Loucy (cell line): Measurements from ENCODE around the gene PTGES2.

Experiments
- H2AFZ ChIP-seq: fragments of 200-600 bp; sonication (generic); 2 replicates; pipeline ENCODE4 v1.6.0; 2016; ENCODE audit warnings: antibody characterized with exemption, mild to moderate bottlenecking, low read length, moderate library complexity
- H3F3A ChIP-seq: fragments of 200-600 bp; 2 replicates; pipeline ENCODE4 v1.6.0; 2016; ENCODE audit warnings: antibody characterized with exemption, low read depth, mild to moderate bottlenecking
- H3K27me3 ChIP-seq: fragments of 200-600 bp; sonication (generic); 2 replicates; pipeline ENCODE4 v1.6.1; 2014; ENCODE audit warnings: low read length, mild to moderate bottlenecking; ENCODE audit not compliant: insufficient read depth, poor library complexity, severe bottlenecking
- H3K36me3 ChIP-seq: fragments of 200-600 bp; sonication (generic); 2 replicates; pipeline ENCODE4 v1.6.1; 2016; ENCODE audit warnings: low read length; ENCODE audit not compliant: insufficient read depth
- H3K4me1 ChIP-seq: fragments of 200-600 bp; sonication (generic); 2 replicates; pipeline ENCODE4 v1.5.1; 2014; ENCODE audit warnings: low read length, mild to moderate bottlenecking; ENCODE audit not compliant: insufficient read depth, poor library complexity, severe bottlenecking
- H3K4me2 ChIP-seq: fragments of 200-600 bp; sonication (generic); 2 replicates; pipeline ENCODE4 v1.6.0; 2014; ENCODE audit warnings: antibody characterized with exemption, low read length, low read depth, mild to moderate bottlenecking; ENCODE audit not compliant: poor library complexity, severe bottlenecking
- H3K4me3 ChIP-seq: fragments of 200-600 bp; sonication (generic); 2 replicates; pipeline ENCODE4 v1.5.1; 2014; ENCODE audit warnings: low read length, mild to moderate bottlenecking, mixed read lengths; ENCODE audit not compliant: poor library complexity, severe bottlenecking
- H3K79me2 ChIP-seq: fragments of 200-600 bp; sonication (generic); 2 replicates; pipeline ENCODE4 v1.6.1; 2014; ENCODE audit warnings: low read length; ENCODE audit not compliant: insufficient read depth
- H3K9ac ChIP-seq: fragments of 200-600 bp; sonication (generic); 2 replicates; pipeline ENCODE4 v1.6.0; 2014; ENCODE audit warnings: mild to moderate bottlenecking, low read depth, low read length, moderate library complexity; ENCODE audit not compliant: poor library complexity, severe bottlenecking
- H3K9me2 ChIP-seq: fragments of 200-600 bp; sonication (generic); replicated peaks from 2 replicates; pipeline ENCODE4 v1.6.1; 2016; ENCODE audit warnings: low read depth, low read length, mixed read lengths
- H3K9me3 ChIP-seq: fragments of 200-600 bp; sonication (generic); 2 replicates; pipeline ENCODE4 v1.6.1; 2014; ENCODE audit warnings: mild to moderate bottlenecking, antibody characterized with exemption, low read length, low read depth; ENCODE audit not compliant: insufficient read depth
- H4K20me1 ChIP-seq: fragments of 200-600 bp; sonication (generic); 2 replicates; pipeline ENCODE4 v1.6.0; 2014; ENCODE audit warnings: antibody characterized with exemption, low read length, mild to moderate bottlenecking; ENCODE audit not compliant: insufficient read depth, poor library complexity, severe bottlenecking
- EZH2phosphoT487 ChIP-seq: fragments of 200-600 bp; IDR thresholded peaks from 2 replicates; pipeline ENCODE4 v1.6.1; 2018; ENCODE audit warnings: antibody characterized with exemption, mild to moderate bottlenecking, moderate library complexity, borderline replicate concordance
- TF ChIP-seq, protein P1 (sequence below): fragments of 200-600 bp; sonication (generic); conservative IDR thresholded peaks from 2 replicates; pipeline ENCODE4 v1.5.1; 2014; ENCODE audit warnings: mild to moderate bottlenecking, antibody characterized with exemption, low read length

The PTGES2 gene

DNA sequence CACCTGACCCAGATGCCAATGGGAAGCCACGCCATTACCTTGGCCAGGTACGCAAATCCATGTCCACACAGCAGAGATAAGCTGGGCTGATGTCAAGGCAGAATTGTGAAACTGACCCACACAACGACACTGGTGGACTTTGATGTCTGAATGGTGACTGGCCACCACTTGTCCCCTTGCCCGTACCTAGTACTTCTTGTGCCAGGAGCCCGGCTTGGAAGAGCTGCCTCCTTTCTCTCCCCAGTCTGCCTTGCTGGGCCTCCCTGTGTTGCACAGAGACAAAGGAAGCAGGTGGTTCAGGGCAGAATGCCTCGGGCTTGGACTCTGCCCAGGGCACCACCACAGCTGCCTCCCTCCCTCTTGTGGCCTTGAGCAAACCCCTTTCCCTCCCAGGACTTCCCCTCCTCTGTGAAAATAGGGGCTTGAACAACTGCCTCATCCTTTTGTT, 23.3 kb downstream of the PTGES2 start:
- Histone ChIP-seq H3K4me1 (peaks cover 8% of the 10 kb centered on the region), H3K4me3 (no peak overlapping the region), H3F3A (no peaks in the 10 kb centered on the region), H4K20me1 (peaks cover 11% of the 10 kb centered on the region), H2AFZ (no peak overlapping the region), H3K9me3 (no peaks in the 10 kb centered on the region), H3K36me3 (peaks cover 80% of the 10 kb centered on the region; the same call in 1 of the 2 replicates), H3K9ac (no peak overlapping the region), H3K9me2 (no peaks in the 10 kb centered on the region), H3K27me3 (no peaks in the 10 kb centered on the region), H3K79me2 (peaks cover 14% of the 10 kb centered on the region; the same call in 1 of the 2 replicates), H3K4me2 (no peak overlapping the region)
- TF ChIP-seq, protein P1, sequence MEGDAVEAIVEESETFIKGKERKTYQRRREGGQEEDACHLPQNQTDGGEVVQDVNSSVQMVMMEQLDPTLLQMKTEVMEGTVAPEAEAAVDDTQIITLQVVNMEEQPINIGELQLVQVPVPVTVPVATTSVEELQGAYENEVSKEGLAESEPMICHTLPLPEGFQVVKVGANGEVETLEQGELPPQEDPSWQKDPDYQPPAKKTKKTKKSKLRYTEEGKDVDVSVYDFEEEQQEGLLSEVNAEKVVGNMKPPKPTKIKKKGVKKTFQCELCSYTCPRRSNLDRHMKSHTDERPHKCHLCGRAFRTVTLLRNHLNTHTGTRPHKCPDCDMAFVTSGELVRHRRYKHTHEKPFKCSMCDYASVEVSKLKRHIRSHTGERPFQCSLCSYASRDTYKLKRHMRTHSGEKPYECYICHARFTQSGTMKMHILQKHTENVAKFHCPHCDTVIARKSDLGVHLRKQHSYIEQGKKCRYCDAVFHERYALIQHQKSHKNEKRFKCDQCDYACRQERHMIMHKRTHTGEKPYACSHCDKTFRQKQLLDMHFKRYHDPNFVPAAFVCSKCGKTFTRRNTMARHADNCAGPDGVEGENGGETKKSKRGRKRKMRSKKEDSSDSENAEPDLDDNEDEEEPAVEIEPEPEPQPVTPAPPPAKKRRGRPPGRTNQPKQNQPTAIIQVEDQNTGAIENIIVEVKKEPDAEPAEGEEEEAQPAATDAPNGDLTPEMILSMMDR = no peak
- no peak for TF ChIP-seq EZH2phosphoT487

DNA sequence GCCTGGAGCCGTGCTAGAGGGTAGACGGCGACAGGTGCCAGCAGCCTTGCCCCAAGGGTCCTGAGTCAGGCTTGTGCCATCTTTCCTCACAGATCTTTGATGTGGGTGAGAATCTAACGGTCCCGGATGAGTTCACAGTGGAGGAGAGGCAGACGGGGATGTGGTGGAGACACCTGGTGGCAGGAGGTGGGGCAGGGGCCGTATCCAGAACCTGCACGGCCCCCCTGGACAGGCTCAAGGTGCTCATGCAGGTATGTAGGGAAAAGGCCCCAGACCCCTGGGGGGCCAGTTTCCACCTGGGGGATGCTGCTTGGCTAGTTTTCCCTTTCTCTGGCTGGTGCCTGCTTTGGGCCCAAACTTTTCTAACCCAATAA, 24.0 kb downstream of the PTGES2 start:
- no peak overlapping the region for H3K9ac ChIP-seq

DNA sequence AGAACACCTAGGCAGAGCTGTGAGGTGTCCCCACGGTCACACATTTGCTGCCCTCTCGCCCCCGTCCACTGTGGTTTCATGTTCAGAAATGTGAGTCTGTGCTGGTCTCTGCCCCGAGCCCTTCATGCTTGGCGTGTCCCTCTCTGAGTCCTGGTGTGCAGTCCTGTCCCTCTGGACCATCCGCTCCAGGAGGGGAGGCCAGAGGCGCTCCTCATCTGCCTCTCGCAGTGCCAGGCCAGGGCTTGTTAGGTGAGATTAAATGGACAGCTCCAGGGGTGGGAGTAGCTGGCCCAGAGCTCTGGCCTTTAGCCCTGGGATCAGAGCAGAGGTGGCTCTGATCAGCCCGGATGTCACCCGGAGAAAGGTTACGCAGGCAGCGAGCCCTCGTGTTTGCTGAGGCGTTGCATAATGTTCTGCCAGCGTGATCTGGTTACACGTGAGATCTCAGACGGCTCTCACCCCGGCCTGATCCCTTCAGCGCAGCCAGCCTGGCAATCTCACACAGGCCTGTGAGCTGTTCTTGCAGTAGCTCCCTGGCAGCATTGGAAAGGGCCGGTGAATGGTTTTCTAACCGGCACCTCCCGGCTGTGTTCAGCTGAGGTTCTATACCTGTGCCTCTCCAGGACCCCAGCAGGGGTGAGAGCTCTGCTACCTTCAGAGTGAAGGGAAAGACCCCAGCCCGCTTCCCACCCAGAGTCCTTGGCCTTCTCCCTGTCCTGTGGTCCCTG, 24.5 kb downstream of the PTGES2 start:
- Histone ChIP-seq H2AFZ (no peak overlapping the region), H3K9me2 (no peaks in the 10 kb centered on the region), H3K36me3 (peaks cover 73% of the 10 kb centered on the region; the same call in 1 of the 2 replicates), H3K4me1 (peaks cover 9% of the 10 kb centered on the region), H3K9ac (no peak overlapping the region), H3K4me3 (no peak overlapping the region), H3K27me3 (no peaks in the 10 kb centered on the region), H4K20me1 (peaks cover 16% of the 10 kb centered on the region), H3K79me2 (peaks cover 26% of the 10 kb centered on the region), H3K9me3 (no peaks in the 10 kb centered on the region), H3K4me2 (no peak overlapping the region), H3F3A (no peaks in the 10 kb centered on the region)
- TF ChIP-seq, protein P1 = no peak
- TF ChIP-seq EZH2phosphoT487 = no peak

More for the DNA sequence above, 24.0 kb downstream of the PTGES2 start:
- Histone ChIP-seq H3K9me2 (no peaks in the 10 kb centered on the region), H3K4me2 (no peak overlapping the region), H3K4me3 (no peak overlapping the region), H3K27me3 (no peaks in the 10 kb centered on the region), H4K20me1 (peaks cover 16% of the 10 kb centered on the region), H3K36me3 (peaks cover 78% of the 10 kb centered on the region; the same call in 1 of the 2 replicates), H3K79me2 (peaks cover 21% of the 10 kb centered on the region; the same call in 1 of the 2 replicates), H2AFZ (no peak overlapping the region), H3F3A (no peaks in the 10 kb centered on the region), H3K4me1 (peaks cover 9% of the 10 kb centered on the region), H3K9me3 (no peaks in the 10 kb centered on the region)
- no peak for TF ChIP-seq EZH2phosphoT487
- TF ChIP-seq, protein P1 = peak; percentile 43
